ENCODE results near the gene SLC17A4.

Gene SLC17A4

DNA sequence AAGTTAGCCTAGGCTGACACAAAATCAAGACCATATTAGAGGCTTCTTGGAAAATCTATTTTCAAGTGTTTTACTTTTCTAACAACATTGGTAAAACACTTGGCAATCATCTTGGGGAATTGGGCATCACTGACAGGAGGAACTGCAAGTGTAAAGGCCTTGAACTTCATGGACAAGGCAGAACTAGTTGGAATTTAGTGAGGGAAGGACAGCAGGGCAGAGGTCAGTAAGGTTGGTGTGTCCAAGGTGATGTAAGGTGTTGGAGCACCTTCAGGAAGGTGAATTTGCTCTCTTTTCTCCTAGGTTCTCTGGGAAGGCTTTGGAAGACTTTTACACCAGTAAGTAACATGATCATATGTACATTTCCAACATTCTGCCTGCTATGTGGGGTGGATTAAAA is 1.5 kb upstream of the SLC17A4 start:
- DNase-seq: no peak

DNA sequence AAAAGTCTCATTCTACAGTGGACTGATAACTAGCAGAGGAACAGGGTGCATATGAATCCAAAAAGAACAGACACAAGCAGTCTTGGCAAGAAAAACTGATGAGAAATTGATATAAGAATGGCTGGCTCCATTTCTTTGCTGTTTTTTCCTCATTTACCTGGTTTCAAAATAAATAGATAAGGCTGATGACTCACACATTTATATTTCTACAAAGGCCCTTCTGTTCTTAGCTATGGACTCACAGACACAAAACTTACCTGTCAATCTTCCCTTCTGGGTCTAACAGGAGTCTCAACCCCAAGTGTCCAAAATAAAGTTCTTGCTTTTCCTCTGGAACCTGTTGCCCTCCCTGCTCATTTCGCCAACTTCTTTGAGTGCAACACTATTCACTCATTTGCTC is 941 bp downstream of the SLC17A4 start:
- no peak for DNase-seq

DNA sequence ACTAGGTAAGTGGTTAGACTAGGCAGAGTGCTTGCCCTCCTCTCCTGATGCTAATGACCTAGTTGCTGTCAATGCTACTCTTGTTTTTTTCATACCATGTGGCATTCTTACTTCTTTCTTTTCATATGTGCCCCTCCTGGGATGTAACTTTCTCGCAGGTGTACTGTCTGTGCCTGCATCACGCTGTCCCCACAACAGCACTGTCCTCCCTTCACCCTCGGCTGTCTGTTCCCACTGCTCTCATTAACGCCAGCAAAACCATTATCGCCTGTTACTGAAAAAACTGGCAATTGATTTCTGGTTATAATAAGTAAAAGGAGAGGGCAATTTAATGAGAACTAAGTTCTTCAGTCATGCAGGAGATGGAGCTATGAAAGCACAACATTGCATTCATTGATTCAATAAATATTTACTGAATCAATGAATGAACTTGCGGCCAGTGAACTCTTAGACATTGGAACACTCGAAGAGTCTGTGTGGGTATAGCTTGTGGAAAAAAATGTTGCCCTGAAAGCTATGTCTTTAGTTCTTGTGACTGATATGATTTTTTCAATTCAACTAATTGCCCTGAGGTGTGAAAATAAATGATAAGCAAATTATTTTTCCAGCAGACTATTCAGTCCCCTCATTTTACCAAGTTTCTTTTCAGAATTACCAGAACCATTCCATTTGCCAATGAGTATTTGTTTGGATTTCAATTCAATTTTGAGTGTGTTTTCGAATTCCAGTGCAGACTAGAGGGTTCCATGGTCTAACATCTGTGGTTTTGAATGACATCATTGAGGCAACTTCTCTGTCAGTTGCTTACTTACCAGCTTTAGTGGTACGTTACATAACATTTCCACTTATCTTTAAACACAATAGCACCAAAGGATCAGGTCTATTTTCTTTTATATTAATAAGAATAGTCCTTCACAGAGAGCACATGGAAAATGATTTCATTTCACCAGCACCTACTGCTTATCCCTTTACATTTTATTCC is 2.1 kb downstream of the SLC17A4 start:
- no peak for DNase-seq

DNA sequence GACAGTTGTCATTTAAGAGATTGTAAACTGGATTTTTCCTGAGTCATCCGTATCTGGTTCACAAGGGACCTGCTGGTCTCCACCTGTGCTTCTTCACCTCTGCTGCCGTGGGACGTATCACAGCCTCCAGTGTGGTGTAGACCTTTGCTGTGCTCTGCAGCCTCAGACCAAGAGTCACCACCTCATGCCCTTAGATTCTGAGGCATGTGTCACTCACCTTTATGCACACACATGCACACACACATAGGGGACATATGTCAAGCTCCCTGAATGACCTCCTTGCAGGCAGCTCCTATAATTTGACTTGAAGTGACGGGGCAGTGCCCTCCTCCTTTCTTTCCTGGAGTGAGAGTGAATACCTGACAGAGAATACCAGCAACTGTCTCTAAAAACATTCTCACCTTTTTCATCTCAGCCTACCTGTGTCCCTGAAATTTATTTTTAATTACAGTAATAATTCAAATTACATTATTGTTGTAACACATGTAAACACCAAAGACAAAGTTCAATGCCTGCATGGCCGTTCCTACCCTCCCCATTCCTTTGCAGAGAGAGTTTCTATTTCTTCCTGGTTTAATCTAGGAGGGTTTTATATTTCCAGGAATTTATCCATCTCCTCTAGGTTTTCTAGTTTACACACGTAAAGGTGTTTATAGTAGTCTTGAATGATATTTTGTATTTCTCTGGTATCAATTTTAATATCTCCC is 3.5 kb downstream of the SLC17A4 start:
- no peak for DNase-seq

DNA sequence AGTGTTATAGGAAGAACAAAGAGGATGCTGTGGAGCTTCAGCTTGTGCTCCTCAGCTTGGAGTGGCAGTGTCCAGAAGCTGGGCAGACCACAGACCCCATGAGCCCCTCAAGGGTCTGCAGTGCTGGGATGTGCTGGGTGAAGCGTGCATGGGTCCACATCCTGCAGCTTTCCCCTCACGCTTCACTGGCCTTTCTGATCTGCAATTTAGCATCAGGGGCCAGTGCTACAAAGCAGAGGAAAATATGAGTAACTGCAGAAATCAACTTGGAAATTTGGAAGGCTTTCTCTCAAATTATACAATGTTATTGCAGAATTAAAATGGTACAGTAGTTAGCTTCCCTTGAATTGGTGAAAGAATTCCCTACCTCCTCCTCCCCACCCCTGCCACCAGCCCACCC is 10.1 kb downstream of the SLC17A4 start:
- DNase-seq: no peak

DNA sequence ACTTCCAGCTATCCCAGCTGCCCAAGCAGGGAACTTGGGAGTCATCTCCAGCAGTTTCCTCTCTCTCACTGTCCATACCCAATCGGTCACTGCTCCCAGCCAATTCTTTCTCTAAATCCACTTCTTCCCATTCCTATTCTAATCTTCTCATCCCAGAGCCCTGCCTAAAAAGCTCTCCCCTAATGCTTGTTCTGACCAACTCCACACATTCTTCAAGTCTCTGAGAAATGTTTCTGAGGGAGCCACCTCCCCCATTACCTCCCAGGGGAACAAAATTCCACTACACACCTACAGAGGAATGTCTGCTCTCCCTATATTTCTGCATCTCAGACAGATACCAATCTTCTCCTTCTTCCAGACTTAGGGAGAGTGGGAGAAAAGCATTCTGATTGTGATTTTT is 14.0 kb downstream of the SLC17A4 start:
- no peak for DNase-seq

DNA sequence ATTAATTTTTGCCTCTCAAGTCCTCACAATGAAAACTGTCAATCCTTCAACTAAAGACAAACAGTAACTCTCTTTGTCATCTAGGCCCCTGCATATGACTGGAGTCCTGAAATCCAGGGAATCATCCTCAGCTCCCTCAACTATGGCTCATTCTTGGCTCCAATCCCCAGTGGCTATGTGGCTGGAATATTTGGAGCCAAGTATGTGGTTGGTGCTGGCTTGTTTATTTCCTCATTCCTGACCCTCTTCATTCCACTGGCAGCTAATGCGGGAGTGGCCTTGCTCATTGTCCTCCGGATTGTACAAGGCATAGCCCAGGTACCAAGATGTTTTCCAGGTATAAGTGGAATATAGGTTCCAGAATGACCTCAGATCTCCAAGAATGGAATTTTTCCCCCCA is 15.4 kb downstream of the SLC17A4 start:
- DNase-seq: no peak

DNA sequence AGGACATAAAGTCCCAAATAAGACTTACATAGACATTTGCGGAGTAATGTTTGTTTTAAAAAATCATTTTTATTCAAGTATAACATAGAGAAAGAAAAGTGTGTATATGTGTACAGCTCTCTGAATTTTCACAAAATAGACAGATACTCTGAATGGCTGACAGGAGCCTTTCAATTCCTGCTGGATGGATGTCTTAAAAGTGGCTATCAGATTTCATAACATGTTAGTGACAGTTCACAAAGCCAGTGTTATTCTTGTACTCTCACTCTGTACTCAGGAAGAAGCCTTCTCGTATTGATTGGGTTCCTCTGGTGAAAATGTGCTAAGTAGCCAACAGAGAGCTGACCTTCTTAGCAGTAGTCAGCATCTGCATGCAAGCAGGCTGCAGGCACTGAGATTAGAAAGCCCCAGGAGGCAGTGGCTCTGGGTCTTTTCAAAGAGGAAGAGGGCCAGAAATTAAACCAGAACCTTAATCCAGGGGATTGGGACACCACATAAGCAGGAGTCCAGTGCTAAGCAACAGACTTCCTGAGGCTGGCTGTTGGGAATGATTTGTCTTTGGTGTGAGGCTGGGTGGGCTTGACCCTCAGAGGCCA is 19.7 kb downstream of the SLC17A4 start:
- no peak for DNase-seq

DNA sequence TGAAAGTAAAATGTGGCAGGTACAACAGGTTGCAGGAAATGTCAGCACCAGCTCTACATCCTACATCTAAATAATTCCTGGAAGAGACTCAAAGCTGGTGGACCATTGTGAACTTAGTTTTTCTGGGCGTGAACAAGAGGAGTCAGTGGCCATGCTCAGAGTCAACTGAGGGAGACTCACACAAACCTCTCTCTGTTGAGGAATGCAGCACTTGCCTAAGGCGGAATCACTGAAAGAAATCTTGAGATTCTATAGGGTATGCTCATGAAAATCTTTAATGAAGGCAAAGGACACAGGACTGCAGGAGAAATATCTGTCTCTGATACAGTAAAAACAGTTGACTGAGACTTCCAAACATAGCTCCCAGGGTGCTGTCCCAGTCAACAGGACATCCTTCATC is 22.5 kb downstream of the SLC17A4 start:
- DNase-seq: no peak

DNA sequence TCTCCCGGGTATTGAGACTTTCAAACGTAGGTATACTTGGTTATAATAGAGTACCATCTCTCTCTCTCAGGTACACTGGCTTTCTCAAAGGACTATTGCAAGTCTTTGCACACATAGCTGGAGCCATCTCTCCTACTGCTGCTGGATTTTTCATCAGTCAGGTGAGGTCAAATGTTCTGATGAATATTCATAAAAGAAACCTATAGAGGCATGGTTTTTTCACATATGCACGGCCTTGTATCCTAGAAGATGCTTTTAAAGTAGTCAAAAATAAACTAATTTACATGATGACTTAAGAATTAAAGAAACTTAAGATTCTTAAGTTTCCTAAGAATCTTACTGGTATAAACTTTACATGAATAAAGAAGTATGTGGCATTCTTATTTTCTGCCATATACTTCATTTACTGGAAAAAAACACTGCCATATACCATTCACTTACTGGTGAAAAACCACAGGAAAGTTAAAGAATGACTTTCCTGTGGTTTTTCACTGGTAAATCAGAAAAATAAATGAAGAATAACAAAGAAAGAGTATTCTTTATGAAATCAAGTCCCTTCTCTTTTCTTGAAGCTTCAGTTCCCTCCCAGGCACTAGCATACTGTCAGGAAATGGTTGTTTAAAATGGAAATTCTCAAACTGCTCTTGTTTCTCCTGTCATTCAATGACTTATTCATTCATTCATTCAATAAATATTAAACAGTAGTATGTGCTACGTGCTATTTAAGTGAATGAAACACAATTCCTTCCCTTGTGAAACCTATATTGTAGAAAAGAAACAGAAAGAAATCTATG is 23.5 kb downstream of the SLC17A4 start:
- no peak for DNase-seq

DNA sequence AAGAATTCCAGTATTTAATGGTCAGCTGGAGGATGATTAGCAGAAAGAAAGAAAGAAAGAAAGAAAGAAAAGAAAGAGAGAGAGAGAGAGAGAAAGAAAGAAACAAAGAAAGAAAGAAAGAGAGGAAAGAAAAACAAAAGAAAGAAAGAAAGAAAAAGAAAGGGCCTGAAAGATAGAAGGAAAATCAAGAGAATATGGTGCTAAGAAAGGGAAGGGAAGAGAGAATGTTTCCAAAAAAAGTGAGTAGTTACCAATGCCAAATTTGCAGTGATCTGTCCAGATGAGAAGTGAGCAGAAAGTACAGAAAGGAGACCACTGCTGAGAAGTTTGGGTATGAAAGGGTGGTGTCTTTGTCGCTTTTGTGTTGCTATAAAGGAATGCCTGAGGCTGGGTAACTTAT is 26.6 kb downstream of the SLC17A4 start:
- DNase-seq: no peak

DNA sequence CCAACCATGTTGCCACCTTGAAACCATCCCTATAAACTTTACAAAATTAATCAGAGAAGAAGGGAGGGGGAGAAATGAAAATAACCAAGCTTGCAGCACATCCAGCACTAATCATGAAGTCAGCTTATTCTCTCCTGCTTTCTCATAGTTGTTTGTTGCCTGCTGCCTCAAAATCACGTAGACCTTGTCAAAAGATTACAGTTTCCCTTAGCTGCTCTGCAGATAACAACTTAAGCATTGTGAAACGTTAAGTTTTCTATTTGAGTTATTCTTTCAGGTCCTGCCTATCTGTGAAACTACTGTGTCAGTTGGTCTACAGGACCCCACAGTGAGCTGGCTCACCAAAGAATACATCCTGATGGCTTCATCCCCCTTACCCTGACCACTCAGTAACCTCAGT is 32.9 kb downstream of the SLC17A4 start:
- no peak for DNase-seq

DNA sequence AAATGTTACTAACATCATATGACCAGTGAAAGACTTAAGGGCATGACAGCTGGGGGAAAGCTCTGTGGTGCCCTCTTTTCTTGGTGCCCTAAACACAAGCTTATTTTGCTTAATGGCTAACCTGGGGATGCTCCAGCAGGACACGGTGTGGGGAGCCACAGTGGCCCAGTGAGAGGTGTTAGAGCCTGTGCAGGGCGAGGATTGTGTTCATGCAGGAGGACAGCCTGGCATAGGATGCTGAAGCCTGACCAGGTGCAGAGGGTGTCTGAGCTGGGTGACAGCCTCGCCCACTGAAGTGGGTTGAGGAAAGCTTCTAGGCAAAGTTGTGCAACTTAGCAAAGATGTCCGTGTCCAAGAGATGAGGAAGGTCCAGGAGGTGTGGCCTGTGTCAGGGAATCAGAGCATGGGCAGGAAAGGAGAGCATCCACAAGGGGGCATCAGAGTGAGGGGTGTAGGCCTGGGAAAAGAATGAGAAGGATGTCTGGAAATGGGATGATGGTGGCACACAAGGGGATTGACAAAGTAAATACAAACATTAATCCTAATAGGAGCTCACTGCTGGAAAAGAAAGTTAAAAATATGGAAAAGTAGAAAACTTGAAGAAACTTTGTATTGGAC is 33.9 kb downstream of the SLC17A4 start:
- DNase-seq: peak; percentile 49 to 55

DNA sequence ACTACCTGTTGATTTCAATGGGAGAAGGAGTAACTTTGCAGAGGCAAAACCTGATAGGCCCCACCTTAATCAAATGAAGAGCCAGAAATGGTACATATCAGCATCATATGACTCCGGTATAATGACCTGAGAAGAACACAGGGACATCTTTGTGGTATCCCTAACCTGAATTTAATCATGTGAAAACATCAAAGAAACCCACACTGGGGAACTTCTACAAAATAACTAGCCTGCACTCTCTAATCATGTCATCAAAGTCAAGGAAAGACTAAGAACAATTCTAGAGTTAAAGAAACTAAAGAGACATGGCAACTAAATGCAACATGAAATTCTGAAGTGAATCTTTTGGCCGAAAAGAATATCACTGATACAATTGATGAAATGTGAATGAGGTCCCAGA is 34.9 kb downstream of the SLC17A4 start:
- no peak for DNase-seq

DNA sequence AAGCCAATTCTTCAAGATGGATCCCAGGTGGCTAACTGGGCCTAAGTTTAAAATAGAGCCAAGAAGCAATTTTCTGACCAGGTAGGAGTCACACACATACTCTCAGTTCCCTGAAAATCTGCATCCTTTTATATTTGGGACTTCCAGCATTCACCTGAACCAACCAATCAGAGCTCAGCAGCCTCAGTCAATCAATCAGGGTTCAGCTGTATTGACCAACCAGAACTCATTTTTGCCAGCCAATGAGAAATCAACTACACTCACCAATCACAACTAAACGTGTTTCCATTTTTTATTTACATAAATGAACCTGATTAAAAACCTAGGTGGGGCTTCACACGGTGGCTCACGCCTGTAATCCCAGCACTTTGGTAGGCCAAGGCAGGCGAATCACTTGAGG is 37.5 kb downstream of the SLC17A4 start:
- DNase-seq: no peak

DNA sequence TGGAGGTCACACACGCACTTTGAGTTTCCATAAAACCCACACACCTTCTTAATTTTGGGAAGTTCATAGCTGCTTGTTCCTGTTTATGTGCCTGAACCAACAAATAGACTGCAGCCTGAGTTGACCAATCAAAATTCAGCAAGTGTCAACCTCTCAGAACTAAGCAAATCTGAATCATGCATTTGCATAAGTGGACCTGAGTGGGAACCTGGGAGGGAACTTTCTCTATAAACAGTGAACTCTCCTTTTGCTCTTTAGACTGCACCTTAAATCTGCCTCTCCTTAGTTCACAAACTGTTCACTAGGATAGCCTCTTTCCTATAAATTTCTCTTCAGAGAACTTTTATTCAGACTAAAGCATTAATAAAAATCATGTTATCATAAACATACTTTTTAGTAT is 39.4 kb downstream of the SLC17A4 start:
- DNase-seq: no peak

DNA sequence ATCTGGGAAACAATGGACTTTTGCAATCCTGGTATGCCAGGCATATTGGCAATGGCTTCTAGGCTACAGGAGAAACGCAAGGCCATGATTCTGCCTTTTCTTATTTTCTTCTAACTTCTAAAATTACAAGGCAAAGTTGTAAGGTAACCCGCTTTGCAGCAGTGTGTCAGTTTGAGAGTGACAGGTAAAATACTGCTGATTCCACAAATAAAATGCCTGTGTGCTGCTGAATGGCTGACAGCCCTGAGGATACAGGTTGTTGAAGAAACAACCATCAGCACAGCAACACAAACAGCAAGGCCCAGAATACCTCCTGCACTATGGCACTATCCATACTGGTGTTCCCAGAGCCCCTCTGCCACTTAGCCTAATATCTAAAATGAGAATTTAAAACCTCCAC is 40.2 kb downstream of the SLC17A4 start:
- no peak for DNase-seq

DNA sequence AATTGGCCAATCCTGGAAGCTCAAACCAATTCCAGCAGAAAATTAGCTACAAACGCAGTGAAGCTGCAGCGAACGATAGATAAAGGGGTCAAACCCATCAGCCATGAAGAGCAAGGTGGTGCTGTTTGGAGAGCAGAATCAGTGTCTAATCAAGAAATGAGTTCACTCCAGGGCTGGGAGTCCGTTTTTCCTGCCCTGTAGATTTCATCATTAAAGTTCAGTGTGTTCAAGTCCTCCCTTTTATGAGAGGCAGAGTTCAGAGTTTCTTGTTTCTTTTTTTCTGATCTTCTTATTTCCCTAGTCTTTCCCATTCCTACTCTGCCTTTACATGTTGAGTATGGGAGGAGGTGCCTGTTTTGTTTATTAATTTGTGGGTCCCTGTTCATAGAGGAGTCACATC is 46.9 kb downstream of the SLC17A4 start:
- DNase-seq: no peak

DNA sequence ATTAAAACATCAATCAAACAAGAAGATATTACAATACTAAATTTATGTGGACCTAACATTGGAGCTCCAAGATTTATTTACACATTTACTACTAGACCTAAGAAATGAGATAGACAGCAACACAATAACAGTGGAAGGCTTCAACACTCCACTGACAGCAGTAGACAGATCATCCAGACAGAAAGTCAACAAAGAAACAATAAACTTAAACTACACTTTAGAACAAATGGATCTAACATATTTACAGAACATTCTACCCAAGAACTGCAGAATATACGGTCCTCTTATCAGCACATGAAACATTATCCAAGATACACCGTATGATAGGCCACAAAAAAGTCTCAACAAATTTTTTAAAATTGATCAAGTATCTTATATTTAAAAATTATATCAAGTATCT is 50.3 kb downstream of the SLC17A4 start:
- DNase-seq: no peak

DNA sequence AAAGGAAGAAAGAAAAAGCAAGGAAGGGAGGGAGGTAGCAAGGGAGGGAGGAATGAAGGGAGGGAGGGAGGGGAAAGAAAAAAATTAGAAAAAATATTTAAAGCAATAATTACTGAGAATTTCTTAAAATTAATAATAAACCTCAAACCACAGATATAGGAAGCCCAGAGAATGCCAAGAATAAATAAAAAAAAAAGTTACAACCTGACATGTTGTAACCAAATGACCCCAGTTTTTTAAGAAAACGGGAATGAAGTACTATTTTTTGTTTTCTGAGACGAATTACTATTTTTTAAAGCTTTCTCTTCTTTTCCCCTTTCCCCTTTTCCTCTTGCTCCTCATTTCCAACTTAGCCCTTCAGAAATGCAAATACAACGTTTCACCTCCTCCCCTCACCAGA is 60.7 kb downstream of the SLC17A4 start:
- DNase-seq: no peak

DNA sequence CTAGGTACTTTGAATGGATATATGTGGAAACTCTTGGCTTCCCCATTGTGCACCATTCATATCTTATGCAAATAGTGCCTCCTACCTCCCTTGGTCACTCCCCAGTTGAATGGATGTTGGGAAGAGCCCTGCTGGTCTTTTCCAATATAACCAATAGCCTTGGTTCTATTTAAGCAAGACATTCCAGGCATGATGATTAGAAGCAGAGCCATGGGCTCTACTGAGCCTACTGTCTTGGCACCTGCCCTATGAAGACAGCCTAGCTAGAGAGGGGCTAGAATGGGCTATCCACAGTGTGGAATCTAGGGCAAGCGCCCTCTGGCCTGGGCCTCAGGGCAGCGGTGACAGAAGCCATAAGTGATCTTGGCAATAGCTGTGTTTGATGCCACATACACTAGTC is 61.7 kb downstream of the SLC17A4 start:
- DNase-seq: no peak

DNA sequence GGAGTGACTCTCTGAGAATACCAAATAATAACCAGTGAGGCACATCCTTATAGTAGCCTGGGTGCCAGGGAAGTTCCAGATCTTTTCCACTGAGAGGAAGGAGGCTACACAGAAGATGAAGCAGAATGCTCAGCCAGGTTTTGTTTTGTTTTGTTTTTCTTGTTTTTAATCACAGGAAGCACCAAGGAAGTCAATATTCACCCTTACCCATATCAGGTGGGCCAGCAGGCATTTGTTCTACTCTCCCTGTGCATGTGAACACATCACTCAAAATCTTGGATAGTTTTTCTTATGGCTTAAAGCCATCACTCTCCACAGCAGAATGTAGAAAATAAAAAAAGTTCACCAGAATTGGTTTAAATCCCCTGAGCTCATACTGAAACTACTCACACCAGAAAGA is 66.8 kb downstream of the SLC17A4 start:
- DNase-seq: no peak

DNA sequence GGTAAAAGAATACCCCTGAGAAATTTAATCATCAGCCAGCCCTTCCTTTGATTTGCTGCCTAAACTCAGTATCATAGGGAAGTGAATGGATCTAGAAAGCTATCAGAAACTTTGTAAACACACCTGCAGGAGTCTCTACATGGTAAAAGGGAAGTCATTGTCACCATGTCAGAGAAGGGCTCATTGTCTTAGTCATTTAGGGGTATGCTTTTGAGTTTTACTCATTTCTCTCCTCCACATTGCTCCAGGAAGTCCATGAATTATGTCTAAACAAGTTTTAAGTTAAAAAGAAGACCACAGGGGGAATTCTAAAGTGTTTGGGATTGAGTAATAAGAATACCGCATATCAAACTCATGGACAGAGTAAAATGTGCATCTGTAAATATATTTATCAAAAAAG is 74.8 kb downstream of the SLC17A4 start:
- DNase-seq: no peak
